HG02852 (cell line): Measurements from ENCODE around the gene DRAM2.
"Not testable (repeated sequence)": the region's sequence is repeated elsewhere in the genome, so short reads cannot be mapped to it uniquely, and the experiment has no call there.

ENCODE experiments used
- ATAC-seq: cut with Tn5 transposase; IDR thresholded peaks from one replicate; pipeline ENCODE4 v1.9.1; 2021; ENCODE audit warnings: mild to moderate bottlenecking, moderate library complexity; ENCODE audit not compliant: unreplicated experiment

DRAM2 gene

GRCh38 chr1:111084999-111085398 lies 54.9 kb downstream of the DRAM2 start:
- no peak for ATAC-seq

- ATAC-seq: no peak
These were observed 57.3 kb downstream of the DRAM2 start for GRCh38 chr1:111082421-111083203.

- not testable (repeated sequence) for ATAC-seq
These were observed 60.6 kb downstream of the DRAM2 start for GRCh38 chr1:111079329-111079728.

DNA sequence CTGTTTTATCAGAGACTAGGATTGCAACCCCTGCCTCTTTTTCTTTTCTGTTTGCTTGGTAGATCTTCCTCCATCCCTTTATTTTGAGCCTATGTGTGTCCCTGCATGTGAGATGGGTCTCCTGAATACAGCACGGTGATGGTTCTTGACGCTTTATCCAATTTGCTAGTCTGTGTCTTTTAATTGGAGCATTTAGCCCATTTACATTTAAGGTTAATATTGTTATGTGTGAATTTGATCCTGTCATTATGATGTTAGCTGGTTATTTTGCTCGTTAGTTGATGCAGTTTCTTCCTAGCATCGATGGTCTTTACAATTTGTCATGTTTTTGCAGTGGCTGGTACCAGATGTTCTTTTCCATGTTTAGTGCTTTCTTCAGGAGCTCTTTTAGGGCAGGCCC lies 62.6 kb downstream of the DRAM2 start:
- not testable (repeated sequence) for ATAC-seq
